Spleen (tissue), 11 donors: ENCODE results near the gene TKT. TPM values are rescaled to one million over a fixed set of nuclear protein-coding genes. Genes with fewer than 3 reads are reported as not detected.

ENCODE experiments used
- DNase-seq: peaks from one replicate; pipeline ENCODE4 v3.0.0-alpha.2; 2020
- H3K27ac ChIP-seq, 8 donors: fragments of 200-600 bp; sonication (generic) in 7 of 8; 1 replicate in 4 of 8; 2 replicates in 4 of 8; pipeline versions ENCODE4 v1.5.0 to v1.8.0; 2016 to 2021; ENCODE audit warnings: inconsistent platforms in 4 of 8, mild to moderate bottlenecking in 4 of 8, moderate library complexity in 1 of 8
- H3K27me3 ChIP-seq, 7 donors: fragments of 200-600 bp; sonication (generic) in 6 of 7; replicated peaks in 1 of 7; 1 replicate in 4 of 7; 2 replicates in 3 of 7; pipeline versions ENCODE4 v1.5.0 to v1.8.0; 2016 to 2021; ENCODE audit warnings: inconsistent platforms in 3 of 7, mild to moderate bottlenecking in 1 of 7
- H3K36me3 ChIP-seq, 6 donors: fragments of 200-600 bp; sonication (generic) in 5 of 6; 1 replicate in 4 of 6; 2 replicates in 2 of 6; pipeline versions ENCODE4 v1.5.0 to v1.8.0; 2016 to 2021; ENCODE audit warnings: inconsistent platforms in 2 of 6
- H3K4me1 ChIP-seq, 6 donors: fragments of 200-600 bp; sonication (generic) in 5 of 6; 1 replicate in 3 of 6; 2 replicates in 3 of 6; pipeline versions ENCODE4 v1.5.0 to v1.8.0; 2016 to 2021; ENCODE audit warnings: inconsistent platforms in 3 of 6
- H3K4me3 ChIP-seq, 8 donors: fragments of 200-600 bp; sonication (generic) in 7 of 8; 1 replicate in 4 of 8; 2 replicates in 4 of 8; pipeline versions ENCODE4 v1.5.0 to v1.8.0; 2016 to 2021; ENCODE audit warnings: inconsistent platforms in 4 of 8, mild to moderate bottlenecking in 4 of 8, moderate library complexity in 2 of 8
- H3K9me3 ChIP-seq, 8 donors: fragments of 200-600 bp; sonication (generic) in 7 of 8; 1 replicate in 4 of 8; 2 replicates in 4 of 8; pipeline versions ENCODE4 v1.5.0 to v1.8.0; 2016 to 2021; ENCODE audit warnings: inconsistent platforms in 4 of 8
- POLR2A ChIP-seq, 3 donors: fragments of 450-650 bp; IDR thresholded peaks; one replicate each; pipeline ENCODE4 v1.5.1; 2017; ENCODE audit warnings: antibody characterized with exemption in 3 of 3, mild to moderate bottlenecking in 1 of 3
- POLR2AphosphoS5 ChIP-seq, 3 donors: sonication (generic); formaldehyde crosslinking; IDR thresholded peaks; one replicate each; pipeline ENCODE4 v1.5.1; 2017; ENCODE audit warnings: antibody characterized with exemption in 3 of 3
- WGBS, 5 donors: extraction: QIAGEN DNeasy Blood & Tissue Kit in 3 of 5; methylation state at CpG; one replicate each; pipeline versions ENCODE4 v1.1.5 to v1.1.7; 2013 to 2018; 5-methylcytosine and 5-hydroxymethylcytosine counted together
- intact Hi-C: fragments of 100-400 bp; cut with DNase I; formaldehyde crosslinking; loops from one replicate; pipeline ENCODE4 v1.15.0; 2023; ENCODE audit warnings: low total_unique reads
- polyA plus RNA-seq, 3 donors: library from polyadenylated mRNA; stranded (reverse); fragments of 200-250 nt; gene quantifications; one replicate each; pipeline ENCODE4 v1.2.1, GENCODE V29; 2013
- total RNA-seq, 7 donors: library from RNA; depleted of rRNA in 3 of 7; stranded (reverse); fragments of >200 nt in 3 of 7; fragmentation: NEBNext Ultra II Directional in 4 of 7; extraction: Animal tissue kit (Norgen Biotek cat#: 25700) in 4 of 7; gene quantifications; one replicate each; pipeline versions ENCODE4 v1.1.0 to v1.2.1, GENCODE V29; 2016 to 2021
- TF ChIP-seq, protein P1 (sequence below), 11 experiments: fragments of 200-600 bp in 7 of 11; fragments of 450-650 bp in 4 of 11; sonication (generic) in 4 of 11; IDR thresholded peaks in 8 of 11; conservative IDR thresholded peaks in 3 of 11; 1 replicate in 7 of 11; 2 replicates in 4 of 11; pipeline versions ENCODE4 v1.4.0 to v1.8.0; 2016 to 2021; ENCODE audit warnings: antibody characterized with exemption in 11 of 11, inconsistent platforms in 4 of 11, mild to moderate bottlenecking in 1 of 11
- donor health status: healthy with polysubstance abuse.
- donor health status: DM: no; HTN: no; CAD: no; lungs with moderate emphysema.
- donor health status: DM: no; HTN: no; CAD: no.
- donor health status: Bipolar disorder and iron deficiency.
- donor health status: healthy.
- donor health status: DM: no; HTN: no; CAD: no.
- donor health status: DM: yes; HTN: yes; CAD: no.

TKT gene
- total and polyA plus RNA-seq, 10 donors: 110 to 490 (median 273) TPM

DNA sequence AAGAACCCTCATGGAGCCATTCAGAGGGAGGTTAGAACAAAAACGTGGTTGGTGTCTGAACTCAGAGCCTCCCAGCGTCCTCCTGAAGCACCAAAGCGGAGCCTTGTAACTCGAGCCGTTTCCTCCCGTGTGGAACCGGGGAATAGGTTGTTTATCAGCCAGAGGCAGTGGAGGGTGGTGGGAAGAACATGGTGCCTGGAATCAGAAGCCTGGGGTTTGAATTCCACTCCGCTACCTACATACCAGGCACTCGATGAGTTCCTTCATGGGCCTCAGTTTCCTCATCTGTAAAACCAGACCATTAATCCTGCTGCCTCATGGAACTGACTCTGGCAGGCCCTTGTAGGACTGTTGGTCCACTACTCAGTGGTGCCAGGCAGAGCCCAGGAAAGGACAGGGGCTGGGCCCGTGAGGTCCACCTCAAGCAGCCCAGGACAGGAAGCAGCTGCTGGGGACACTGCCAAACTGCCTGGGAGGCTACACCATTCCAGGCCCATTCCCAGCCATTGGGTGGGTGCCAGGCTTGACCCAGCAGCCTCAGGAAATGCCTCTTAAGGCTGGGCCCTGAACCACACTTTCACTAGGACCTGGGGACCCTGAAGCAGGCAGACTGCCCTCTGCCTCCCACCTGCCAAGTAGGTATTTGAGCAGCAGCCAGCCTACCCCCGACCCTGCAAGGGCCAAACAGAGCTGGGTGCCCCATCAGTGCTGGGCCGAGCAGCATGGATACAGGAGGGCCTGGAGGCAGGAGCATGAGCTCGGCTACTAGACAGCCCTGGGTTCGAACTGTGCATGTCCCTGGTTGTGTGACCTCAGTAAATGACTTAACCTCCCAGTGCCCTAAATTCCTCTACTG is 61.4 kb downstream of the TKT start:
- Histone ChIP-seq H3K9me3 (no peaks in the 10 kb centered on the region), H3K27ac (peak overlapping the region in 5 of 8 donors; percentile 19 to 76 (median 54)), H3K27me3 (peaks cover 0 to 4% (median 0%) of the 10 kb centered on the region in 7 donors), H3K36me3 (peaks cover 0 to 58% (median 40%) of the 10 kb centered on the region in 6 donors), H3K4me1 (peaks cover 15 to 65% (median 52%) of the 10 kb centered on the region in 6 donors), H3K4me3 (no peak overlapping the region)
- intact Hi-C loops: loop anchor here (5.0 kb wide), 1 partner anchor 82 kb away; no protein-coding TSS in a partner anchor
- peak; percentile 75 for DNase-seq
- TF ChIP-seq, protein P1, sequence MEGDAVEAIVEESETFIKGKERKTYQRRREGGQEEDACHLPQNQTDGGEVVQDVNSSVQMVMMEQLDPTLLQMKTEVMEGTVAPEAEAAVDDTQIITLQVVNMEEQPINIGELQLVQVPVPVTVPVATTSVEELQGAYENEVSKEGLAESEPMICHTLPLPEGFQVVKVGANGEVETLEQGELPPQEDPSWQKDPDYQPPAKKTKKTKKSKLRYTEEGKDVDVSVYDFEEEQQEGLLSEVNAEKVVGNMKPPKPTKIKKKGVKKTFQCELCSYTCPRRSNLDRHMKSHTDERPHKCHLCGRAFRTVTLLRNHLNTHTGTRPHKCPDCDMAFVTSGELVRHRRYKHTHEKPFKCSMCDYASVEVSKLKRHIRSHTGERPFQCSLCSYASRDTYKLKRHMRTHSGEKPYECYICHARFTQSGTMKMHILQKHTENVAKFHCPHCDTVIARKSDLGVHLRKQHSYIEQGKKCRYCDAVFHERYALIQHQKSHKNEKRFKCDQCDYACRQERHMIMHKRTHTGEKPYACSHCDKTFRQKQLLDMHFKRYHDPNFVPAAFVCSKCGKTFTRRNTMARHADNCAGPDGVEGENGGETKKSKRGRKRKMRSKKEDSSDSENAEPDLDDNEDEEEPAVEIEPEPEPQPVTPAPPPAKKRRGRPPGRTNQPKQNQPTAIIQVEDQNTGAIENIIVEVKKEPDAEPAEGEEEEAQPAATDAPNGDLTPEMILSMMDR (IDR thresholded peaks at IDR 0.05 in 8 of 11, conservative IDR thresholded peaks at IDR 0.05 in 3 of 11): no peak
- peak; percentile 38 to 67 (median 53) for TF ChIP-seq POLR2AphosphoS5 (IDR thresholded peaks at IDR 0.05)
- WGBS, 5 donors: 65 to 81% (median 69%) methylated on average over 10 to 14 of the region's 14 CpGs

DNA sequence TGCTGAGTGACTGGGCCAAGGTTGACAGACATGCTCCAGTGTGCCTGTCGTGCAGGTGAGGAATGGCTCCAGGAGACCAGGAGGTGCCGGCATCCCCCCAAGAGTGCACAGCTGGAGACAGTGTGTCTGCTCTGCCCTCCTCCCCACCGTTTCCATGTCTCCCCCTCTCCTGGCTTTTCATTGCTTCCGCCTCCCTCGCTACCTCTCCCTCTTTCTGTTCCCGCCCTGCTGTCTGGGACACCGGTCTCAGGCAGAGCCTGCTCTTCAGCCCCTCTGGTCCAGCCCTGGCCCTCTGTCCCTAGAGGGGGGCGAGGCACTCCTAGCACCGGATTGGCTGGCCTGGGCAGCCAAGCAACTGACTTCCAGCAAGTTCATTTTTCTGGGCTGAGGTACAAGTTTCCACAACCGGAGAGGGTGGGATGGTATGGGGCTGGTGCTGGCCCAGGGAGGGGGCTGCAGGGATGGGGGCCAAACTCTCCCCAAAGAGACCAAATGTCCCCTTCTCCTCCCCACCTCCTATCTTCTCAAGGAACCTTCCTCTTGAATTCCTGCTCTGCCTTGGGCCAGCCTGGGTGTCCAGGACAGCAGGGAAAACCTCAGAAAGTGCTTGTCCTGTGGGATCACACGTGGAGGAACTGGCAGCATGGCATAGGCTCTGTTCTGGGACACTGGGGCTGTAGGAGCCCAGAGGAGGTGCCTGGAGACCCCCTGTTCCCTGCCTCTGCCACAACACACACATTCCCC is 62.2 kb downstream of the TKT start:
- Histone ChIP-seq H3K36me3 (peaks cover 0 to 66% (median 48%) of the 10 kb centered on the region in 6 donors), H3K4me1 (peaks cover 15 to 65% (median 52%) of the 10 kb centered on the region in 6 donors), H3K27ac (peak overlapping the region in 6 of 8 donors; percentile 19 to 76 (median 37)), H3K9me3 (no peaks in the 10 kb centered on the region), H3K27me3 (peaks cover 0 to 4% (median 0%) of the 10 kb centered on the region in 7 donors), H3K4me3 (no peak overlapping the region)
- 78 to 90% (median 86%) methylated on average over 11 of the region's 11 CpGs for WGBS, 5 donors
- intact Hi-C loops: no loop called here
- TF ChIP-seq POLR2AphosphoS5 (IDR thresholded peaks at IDR 0.05) (peak in 1 of 3 donors; percentile 53), POLR2A (IDR thresholded peaks at IDR 0.05) (no peak)
- DNase-seq: peak; percentile 70

DNA sequence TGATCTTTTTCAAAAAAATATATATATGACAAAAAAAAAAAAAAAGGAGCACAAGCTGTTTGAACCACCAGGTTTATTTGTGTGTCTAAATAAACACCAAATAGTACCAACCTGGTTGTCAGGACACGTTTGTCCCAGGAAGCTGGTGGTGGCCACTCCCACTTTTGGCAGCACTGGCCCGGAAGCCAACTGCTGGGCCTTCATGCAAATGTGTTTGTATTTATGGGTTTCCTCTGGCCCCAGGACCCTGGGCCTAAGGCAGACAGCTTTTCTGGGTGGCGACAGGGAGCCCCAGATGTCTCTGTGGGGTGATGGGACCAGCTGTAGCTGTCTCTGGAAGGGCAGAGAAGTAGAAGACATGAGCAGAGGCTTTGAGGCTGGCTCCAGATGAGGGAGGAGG is 63.2 kb downstream of the TKT start:
- Histone ChIP-seq H3K27me3 (peaks cover 0 to 4% (median 0%) of the 10 kb centered on the region in 7 donors), H3K4me3 (no peak overlapping the region), H3K4me1 (peaks cover 15 to 65% (median 52%) of the 10 kb centered on the region in 6 donors), H3K9me3 (no peaks in the 10 kb centered on the region), H3K27ac (peak overlapping the region in 6 of 8 donors; percentile 3 to 76 (median 37)), H3K36me3 (peaks cover 0 to 76% (median 55%) of the 10 kb centered on the region in 6 donors)
- DNase-seq: peak; percentile 80
- TF ChIP-seq, protein P1 (IDR thresholded peaks at IDR 0.05 in 8 of 11, conservative IDR thresholded peaks at IDR 0.05 in 3 of 11): no peak
- TF ChIP-seq POLR2AphosphoS5 (IDR thresholded peaks at IDR 0.05): peak in 2 of 3 donors; percentile 33 to 45
- no peak for TF ChIP-seq POLR2A (IDR thresholded peaks at IDR 0.05)
- WGBS, 5 donors: 34 to 58% (median 46%) methylated on average over 3 of the region's 3 CpGs
- intact Hi-C loops: no loop called here

DNA sequence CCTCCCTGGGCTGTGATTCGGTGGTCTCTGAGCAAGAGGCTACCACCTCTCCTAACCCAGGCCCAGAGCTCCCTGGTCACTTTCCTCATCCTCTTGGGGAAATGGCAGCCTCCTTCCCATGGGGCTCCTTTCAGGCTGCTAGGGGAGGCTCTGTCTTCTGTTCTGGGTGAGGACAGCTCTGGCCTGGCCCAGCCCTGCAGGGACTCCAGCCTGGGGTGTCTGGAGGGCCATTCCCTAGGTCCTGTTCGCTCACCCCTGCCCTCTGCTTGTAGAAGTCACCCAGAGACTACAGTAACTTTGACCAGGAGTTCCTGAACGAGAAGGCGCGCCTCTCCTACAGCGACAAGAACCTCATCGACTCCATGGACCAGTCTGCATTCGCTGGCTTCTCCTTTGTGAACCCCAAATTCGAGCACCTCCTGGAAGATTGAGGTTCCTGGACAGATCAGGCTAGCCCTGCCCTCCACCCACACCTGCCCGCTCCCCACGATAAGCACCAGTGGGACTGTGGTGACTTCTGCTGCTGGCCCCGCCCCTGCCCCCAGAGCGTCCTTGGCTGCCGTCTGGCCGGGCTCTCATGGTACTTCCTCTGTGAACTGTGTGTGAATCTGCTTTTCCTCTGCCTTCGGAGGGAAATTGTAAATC is 63.9 kb downstream of the TKT start:
- Histone ChIP-seq H3K4me1 (peaks cover 15 to 62% (median 51%) of the 10 kb centered on the region in 6 donors), H3K27ac (peak overlapping the region in 4 of 8 donors; percentile 3 to 76 (median 58)), H3K4me3 (no peak overlapping the region), H3K9me3 (no peaks in the 10 kb centered on the region), H3K36me3 (peaks cover 0 to 82% (median 60%) of the 10 kb centered on the region in 6 donors), H3K27me3 (peaks cover 0 to 4% (median 0%) of the 10 kb centered on the region in 7 donors)
- WGBS, 5 donors: 62 to 75% (median 73%) methylated on average over 10 to 16 of the region's 16 CpGs
- DNase-seq: peak; percentile 81
- TF ChIP-seq POLR2AphosphoS5 (IDR thresholded peaks at IDR 0.05) (peak in 2 of 3 donors; percentile 36 to 60), POLR2A (IDR thresholded peaks at IDR 0.05) (no peak)
- TF ChIP-seq, protein P1 (IDR thresholded peaks at IDR 0.05 in 8 of 11, conservative IDR thresholded peaks at IDR 0.05 in 3 of 11): no peak
- intact Hi-C loops: no loop called here
